WERI-Rb-1 (cell line): ENCODE measurements around the gene UBE2J1.

ENCODE experiments used
- DNase-seq: peaks from one replicate; pipeline ENCODE4 v3.0.0-alpha.2; 2020
- H3K27ac ChIP-seq: fragments of 250-450 bp; sonication (Bioruptor Pico); 2 replicates; pipeline ENCODE4 v1.5.1; 2020; ENCODE audit warnings: mild to moderate bottlenecking, moderate library complexity
- H3K27me3 ChIP-seq: fragments of 250-450 bp; sonication (Bioruptor Pico); 2 replicates; pipeline ENCODE4 v1.5.1; 2021; ENCODE audit warnings: mild to moderate bottlenecking, low read depth, moderate library complexity; ENCODE audit not compliant: insufficient read depth, severe bottlenecking
- H3K36me3 ChIP-seq: fragments of 250-450 bp; sonication (Bioruptor Pico); 2 replicates; pipeline ENCODE4 v1.5.1; 2020; ENCODE audit warnings: mild to moderate bottlenecking, moderate library complexity
- H3K4me3 ChIP-seq: 2 replicates; pipeline ENCODE4 v1.5.1; 2011; ENCODE audit warnings: low read depth, mild to moderate bottlenecking, control low read depth, low read length
- H3K9me3 ChIP-seq: fragments of 250-450 bp; sonication (Bioruptor Pico); 2 replicates; pipeline ENCODE4 v1.5.1; 2021; ENCODE audit warnings: mild to moderate bottlenecking, moderate library complexity; ENCODE audit not compliant: severe bottlenecking
- CTCF ChIP-seq: IDR thresholded peaks from 2 replicates; pipeline ENCODE4 v1.5.1; 2011; ENCODE audit warnings: low read depth, mild to moderate bottlenecking, control low read depth, inconsistent platforms, low read length

UBE2J1 gene

GRCh38 chr6:89284081-89284480 is 68.4 kb downstream of the UBE2J1 start:
- no peak overlapping the region for H3K4me3 ChIP-seq
- TF ChIP-seq CTCF: no peak
- H3K27me3 ChIP-seq: no peaks in the 10 kb centered on the region
- DNase-seq: no peak
- H3K27ac ChIP-seq: no peak overlapping the region
- H3K36me3 ChIP-seq: no peaks in the 10 kb centered on the region
- no peaks in the 10 kb centered on the region for H3K9me3 ChIP-seq

GRCh38 chr6:89282749-89283148 is 69.8 kb downstream of the UBE2J1 start:
- Histone ChIP-seq H3K4me3 (no peak overlapping the region), H3K27me3 (no peaks in the 10 kb centered on the region), H3K36me3 (no peaks in the 10 kb centered on the region), H3K9me3 (no peaks in the 10 kb centered on the region), H3K27ac (no peak overlapping the region)
- TF ChIP-seq CTCF: no peak
- DNase-seq: no peak

GRCh38 chr6:89281779-89282246 is 70.7 kb downstream of the UBE2J1 start:
- Histone ChIP-seq H3K4me3 (no peak overlapping the region), H3K36me3 (no peaks in the 10 kb centered on the region), H3K27me3 (no peaks in the 10 kb centered on the region), H3K27ac (no peak overlapping the region), H3K9me3 (no peaks in the 10 kb centered on the region)
- DNase-seq: peak; percentile 78
- TF ChIP-seq CTCF: peak; percentile 92

- DNase-seq: no peak
- H3K27me3 ChIP-seq: no peaks in the 10 kb centered on the region
- H3K27ac ChIP-seq: no peak overlapping the region
- H3K9me3 ChIP-seq: no peaks in the 10 kb centered on the region
- TF ChIP-seq CTCF: no peak
- no peak overlapping the region for H3K4me3 ChIP-seq
- no peaks in the 10 kb centered on the region for H3K36me3 ChIP-seq
Measured at GRCh38 chr6:89278956-89279355, 73.6 kb downstream of the UBE2J1 start.
